ENCODE results near the gene NUAK2.

DNA sequence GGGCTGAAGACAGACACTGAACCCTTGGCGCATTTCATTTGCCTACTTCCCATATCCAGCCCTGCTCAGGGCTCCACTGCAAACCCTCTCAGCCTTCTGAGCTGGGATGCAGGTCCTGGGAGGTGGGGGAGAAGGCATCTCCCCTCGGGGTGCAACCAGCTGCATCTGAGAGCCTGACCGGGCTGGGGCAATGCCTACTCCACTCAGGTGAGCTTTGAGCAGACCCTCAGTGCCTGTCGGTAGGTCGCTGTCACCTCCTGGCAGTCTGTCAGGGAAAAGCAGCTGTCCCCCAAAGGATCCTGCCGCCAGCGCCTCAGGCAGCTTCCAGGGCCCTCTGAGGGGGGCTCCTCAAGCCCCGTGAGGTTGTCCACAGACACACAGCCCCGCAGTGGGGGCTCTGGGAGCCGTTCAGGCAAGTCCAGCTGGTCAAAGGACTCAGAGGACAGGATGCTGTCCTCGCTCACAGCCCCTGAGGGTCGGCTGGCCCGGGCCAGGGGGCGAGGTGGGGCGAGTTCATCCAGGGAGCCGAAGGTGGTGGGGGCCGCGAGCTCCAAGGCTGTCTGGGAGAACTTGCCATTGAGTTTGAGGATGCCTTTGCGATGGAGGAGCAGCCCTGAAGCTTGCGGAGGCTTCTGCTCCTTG, 18.2 kb downstream of the NUAK2 start:
- TF ChIP-seq, protein P1, sequence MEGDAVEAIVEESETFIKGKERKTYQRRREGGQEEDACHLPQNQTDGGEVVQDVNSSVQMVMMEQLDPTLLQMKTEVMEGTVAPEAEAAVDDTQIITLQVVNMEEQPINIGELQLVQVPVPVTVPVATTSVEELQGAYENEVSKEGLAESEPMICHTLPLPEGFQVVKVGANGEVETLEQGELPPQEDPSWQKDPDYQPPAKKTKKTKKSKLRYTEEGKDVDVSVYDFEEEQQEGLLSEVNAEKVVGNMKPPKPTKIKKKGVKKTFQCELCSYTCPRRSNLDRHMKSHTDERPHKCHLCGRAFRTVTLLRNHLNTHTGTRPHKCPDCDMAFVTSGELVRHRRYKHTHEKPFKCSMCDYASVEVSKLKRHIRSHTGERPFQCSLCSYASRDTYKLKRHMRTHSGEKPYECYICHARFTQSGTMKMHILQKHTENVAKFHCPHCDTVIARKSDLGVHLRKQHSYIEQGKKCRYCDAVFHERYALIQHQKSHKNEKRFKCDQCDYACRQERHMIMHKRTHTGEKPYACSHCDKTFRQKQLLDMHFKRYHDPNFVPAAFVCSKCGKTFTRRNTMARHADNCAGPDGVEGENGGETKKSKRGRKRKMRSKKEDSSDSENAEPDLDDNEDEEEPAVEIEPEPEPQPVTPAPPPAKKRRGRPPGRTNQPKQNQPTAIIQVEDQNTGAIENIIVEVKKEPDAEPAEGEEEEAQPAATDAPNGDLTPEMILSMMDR (IDR thresholded peaks at IDR 0.05): no peak
- TF ChIP-seq EP300 (IDR thresholded peaks at IDR 0.05): no peak
